ENCODE data around the gene E2F2. TPM values are rescaled to one million over a fixed set of nuclear protein-coding genes. Genes with fewer than 3 reads are reported as not detected.

The E2F2 gene
- total and polyA plus RNA-seq, 4 experiments from 2014 or later = 0.69 to 1.2 (median 1.1) TPM

DNA sequence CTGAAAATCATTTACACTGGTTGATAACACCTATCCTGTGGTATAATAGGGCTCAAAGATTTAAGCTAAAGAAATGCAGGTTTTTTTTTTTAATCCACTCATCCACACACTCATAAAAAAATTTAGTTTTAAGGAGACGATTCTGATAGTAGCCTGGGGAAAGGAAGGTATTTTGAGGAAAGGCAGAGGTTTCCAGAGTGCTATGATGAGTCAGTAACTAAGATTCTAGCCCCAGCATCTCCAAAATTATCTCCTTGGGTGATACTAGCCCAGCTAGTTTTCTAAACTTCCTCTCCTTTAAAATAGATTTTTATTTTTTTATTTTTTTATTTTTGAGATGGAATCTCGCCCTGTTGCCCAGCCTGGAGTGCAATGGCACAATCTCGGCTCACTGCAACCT, 67.7 kb downstream of the E2F2 start:
- Histone ChIP-seq H3K4me3 (ENCODE audit: low read length in 2 of 2) (no peak overlapping the region), H3K9me3 (ENCODE audit: control insufficient read depth in 1 of 2, low read length in 2 of 2) (no peaks in the 10 kb centered on the region), H3K27ac (ENCODE audit: low read depth, low read length) (no peak overlapping the region), H3K4me1 (ENCODE audit: insufficient read depth, low read length) (no peaks in the 10 kb centered on the region), H3K27me3 (ENCODE audit: insufficient read depth, low read length) (no peaks in the 10 kb centered on the region), H3K36me3 (ENCODE audit: insufficient read depth, low read length) (no peaks in the 10 kb centered on the region)
- H3K9me3 Mint-ChIP-seq = no peaks in the 10 kb centered on the region
- no peaks in the 10 kb centered on the region for H3K36me3 Mint-ChIP-seq
- POLR2A ChIA-PET (ENCODE audit: partially characterized antibody) = no interaction called here
- no peak for DNase-seq
- intact Hi-C loops (cut with micrococcal nuclease) = no loop called here
- peaks cover 7 to 20% of the 10 kb centered on the region in 2 donors for H3K27me3 Mint-ChIP-seq
- H3K4me3 Mint-ChIP-seq = no peak overlapping the region
- CTCF ChIA-PET (ENCODE audit: partially characterized antibody) = no interaction called here
- no peak overlapping the region for H3K27ac Mint-ChIP-seq
- H3K4me1 Mint-ChIP-seq = peaks cover 0 to 5% (median 1%) of the 10 kb centered on the region in 4 donors

DNA sequence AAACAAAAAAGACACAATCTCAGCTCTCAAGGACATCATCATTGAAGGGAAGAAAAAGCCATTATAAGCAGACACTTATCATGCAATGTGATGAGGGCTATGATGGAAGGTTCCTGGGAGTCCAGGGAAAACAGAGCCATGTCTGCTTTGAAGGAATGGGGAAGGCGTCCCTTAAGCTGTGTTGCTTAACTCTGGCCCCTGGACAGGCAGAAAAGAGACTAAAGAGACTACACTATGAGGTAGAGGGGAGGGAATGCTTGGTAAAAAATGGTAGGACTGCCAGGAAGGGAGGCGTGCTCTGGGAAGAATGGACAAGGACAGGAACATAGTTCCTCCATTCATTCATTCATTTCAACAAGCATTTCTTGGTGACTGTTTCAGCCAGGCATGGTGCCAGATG, 68.3 kb downstream of the E2F2 start:
- peaks cover 0 to 5% (median 1%) of the 10 kb centered on the region in 4 donors for H3K4me1 Mint-ChIP-seq
- Histone ChIP-seq H3K4me3 (ENCODE audit: low read length in 2 of 2) (no peak overlapping the region), H3K4me1 (ENCODE audit: insufficient read depth, low read length) (no peaks in the 10 kb centered on the region), H3K36me3 (ENCODE audit: insufficient read depth, low read length) (no peaks in the 10 kb centered on the region), H3K9me3 (ENCODE audit: control insufficient read depth in 1 of 2, low read length in 2 of 2) (no peaks in the 10 kb centered on the region), H3K27ac (ENCODE audit: low read depth, low read length) (no peak overlapping the region), H3K27me3 (ENCODE audit: insufficient read depth, low read length) (no peaks in the 10 kb centered on the region)
- no peak overlapping the region for H3K27ac Mint-ChIP-seq
- H3K36me3 Mint-ChIP-seq = no peaks in the 10 kb centered on the region
- POLR2A ChIA-PET (ENCODE audit: partially characterized antibody) = no interaction called here
- intact Hi-C loops (cut with micrococcal nuclease) = no loop called here
- no peaks in the 10 kb centered on the region for H3K9me3 Mint-ChIP-seq
- H3K27me3 Mint-ChIP-seq = peaks cover 8 to 20% of the 10 kb centered on the region in 2 donors
- no peak overlapping the region for H3K4me3 Mint-ChIP-seq
- DNase-seq = no peak
- CTCF ChIA-PET (ENCODE audit: partially characterized antibody) = no interaction called here

DNA sequence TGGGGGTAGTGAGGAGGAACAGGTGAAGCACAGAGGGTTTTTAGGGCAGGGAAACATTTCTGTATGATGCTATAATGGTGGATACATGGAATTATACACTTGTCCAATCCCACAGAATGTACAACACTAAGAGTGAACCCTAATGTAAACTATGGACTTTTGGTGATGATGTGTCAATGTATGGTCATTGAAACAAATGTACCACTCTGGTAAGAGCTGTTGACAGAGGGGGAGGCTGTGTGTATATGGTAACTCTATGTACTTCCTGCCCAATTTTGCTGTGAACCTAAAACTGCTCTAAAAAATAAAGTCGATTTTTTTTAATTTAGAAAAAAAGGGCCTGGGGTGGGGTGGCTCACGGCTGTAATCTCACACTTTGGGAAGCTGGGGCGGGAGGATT, 70.0 kb downstream of the E2F2 start:
- peaks cover 10 to 22% of the 10 kb centered on the region in 2 donors for H3K27me3 Mint-ChIP-seq
- intact Hi-C loops (cut with micrococcal nuclease) = no loop called here
- ChIA-PET POLR2A (ENCODE audit: partially characterized antibody) (no interaction called here), CTCF (ENCODE audit: partially characterized antibody) (no interaction called here)
- no peak overlapping the region for H3K27ac Mint-ChIP-seq
- Histone ChIP-seq H3K27me3 (ENCODE audit: insufficient read depth, low read length) (no peaks in the 10 kb centered on the region), H3K36me3 (ENCODE audit: insufficient read depth, low read length) (no peaks in the 10 kb centered on the region), H3K27ac (ENCODE audit: low read depth, low read length) (no peak overlapping the region), H3K4me1 (ENCODE audit: insufficient read depth, low read length) (no peaks in the 10 kb centered on the region), H3K4me3 (ENCODE audit: low read length in 2 of 2) (no peak overlapping the region), H3K9me3 (ENCODE audit: control insufficient read depth in 1 of 2, low read length in 2 of 2) (no peaks in the 10 kb centered on the region)
- no peaks in the 10 kb centered on the region for H3K9me3 Mint-ChIP-seq
- H3K36me3 Mint-ChIP-seq = no peaks in the 10 kb centered on the region
- no peak for DNase-seq
- no peak overlapping the region for H3K4me3 Mint-ChIP-seq
- H3K4me1 Mint-ChIP-seq = peaks cover 0 to 10% (median 5%) of the 10 kb centered on the region in 4 donors

DNA sequence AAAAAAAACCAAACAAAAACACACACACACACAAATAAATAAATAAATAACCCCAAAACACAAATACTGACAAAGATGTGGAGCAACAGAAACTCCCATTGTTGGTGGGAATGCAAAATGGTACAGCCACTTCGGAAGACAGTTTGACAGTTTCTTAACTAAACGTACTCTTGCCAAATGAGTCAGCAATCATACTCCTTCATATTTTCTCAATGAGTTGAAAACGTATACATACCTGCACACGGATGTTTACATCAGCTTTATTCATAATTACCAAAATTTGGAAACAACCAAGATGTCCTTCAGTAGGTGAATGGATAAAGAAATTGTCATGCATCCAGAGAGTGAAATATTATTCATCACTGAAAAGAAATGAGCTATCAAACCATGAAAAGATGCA, 70.5 kb downstream of the E2F2 start:
- POLR2A ChIA-PET (ENCODE audit: partially characterized antibody) = no interaction called here
- intact Hi-C loops (cut with micrococcal nuclease) = no loop called here

DNA sequence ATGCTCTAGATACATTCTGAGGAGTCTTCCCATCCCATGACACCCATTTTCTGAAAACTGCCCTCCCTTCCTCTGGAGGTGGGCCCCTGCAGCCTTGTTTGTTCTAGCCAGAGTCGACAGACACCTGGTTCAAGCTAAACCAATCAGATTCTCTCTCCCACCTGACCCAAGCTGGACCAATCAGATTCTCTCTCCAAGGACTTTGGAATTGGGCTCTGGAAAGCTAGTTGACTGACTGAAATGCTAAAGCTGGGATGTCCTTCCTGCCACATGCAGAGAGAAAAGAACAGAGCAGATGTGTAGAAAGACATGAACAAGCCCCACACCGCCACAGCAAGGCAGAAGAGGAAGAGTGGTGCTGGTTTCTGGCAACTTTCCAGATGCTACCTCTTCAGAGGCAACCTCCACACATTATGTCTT, 71.7 kb downstream of the E2F2 start:
- Mint-ChIP-seq H3K4me1 (peaks cover 0 to 10% (median 5%) of the 10 kb centered on the region in 4 donors), H3K27me3 (peaks cover 10 to 24% of the 10 kb centered on the region in 2 donors), H3K27ac (no peak overlapping the region), H3K36me3 (no peaks in the 10 kb centered on the region), H3K4me3 (no peak overlapping the region), H3K9me3 (no peaks in the 10 kb centered on the region)
- no peaks in the 10 kb centered on the region for H3K36me3 ChIP-seq (ENCODE audit: insufficient read depth, low read length)
- H3K4me1 ChIP-seq (ENCODE audit: insufficient read depth, low read length) = no peaks in the 10 kb centered on the region
- H3K27me3 ChIP-seq (ENCODE audit: insufficient read depth, low read length) = no peaks in the 10 kb centered on the region
- no peak overlapping the region for H3K27ac ChIP-seq (ENCODE audit: low read depth, low read length)
- POLR2A ChIA-PET (ENCODE audit: partially characterized antibody) = no interaction called here
- no peak for DNase-seq
- H3K9me3 ChIP-seq (ENCODE audit: control insufficient read depth in 1 of 2, low read length in 2 of 2) = no peaks in the 10 kb centered on the region
- intact Hi-C loops (cut with micrococcal nuclease) = no loop called here
- H3K4me3 ChIP-seq (ENCODE audit: low read length in 2 of 2) = no peak overlapping the region
- CTCF ChIA-PET (ENCODE audit: partially characterized antibody) = interaction anchor here (0.7 to 1.5 kb wide), 2 partner anchors 37 to 56 kb away, joined by 3 read pairs; no protein-coding TSS in a partner anchor

More for the DNA sequence above, 70.5 kb downstream of the E2F2 start:
- Mint-ChIP-seq H3K9me3 (no peaks in the 10 kb centered on the region), H3K36me3 (no peaks in the 10 kb centered on the region), H3K4me1 (peaks cover 0 to 10% (median 5%) of the 10 kb centered on the region in 4 donors), H3K4me3 (no peak overlapping the region), H3K27me3 (peaks cover 10 to 23% of the 10 kb centered on the region in 2 donors), H3K27ac (no peak overlapping the region)
- Histone ChIP-seq H3K27ac (ENCODE audit: low read depth, low read length) (no peak overlapping the region), H3K4me3 (ENCODE audit: low read length in 2 of 2) (no peak overlapping the region), H3K9me3 (ENCODE audit: control insufficient read depth in 1 of 2, low read length in 2 of 2) (no peaks in the 10 kb centered on the region), H3K27me3 (ENCODE audit: insufficient read depth, low read length) (no peaks in the 10 kb centered on the region), H3K36me3 (ENCODE audit: insufficient read depth, low read length) (no peaks in the 10 kb centered on the region), H3K4me1 (ENCODE audit: insufficient read depth, low read length) (no peaks in the 10 kb centered on the region)
- CTCF ChIA-PET (ENCODE audit: partially characterized antibody) = no interaction called here
- DNase-seq = no peak

Other genes with a start within 250 kb of the E2F2 start
- gene HNRNPR, start 186.9 kb downstream of the E2F2 start, total RNA-seq = 100 to 1,000 TPM; 115 to 124 TPM
- gene HNRNPR, start 186.9 kb downstream of the E2F2 start, polyA plus RNA-seq = 100 to 1,000 TPM; 181 to 194 TPM
- 10 to 100 TPM; 11.0 to 11.9 TPM for gene ZNF436, start 161.4 kb downstream of the E2F2 start, total RNA-seq
- gene ZNF436, start 161.4 kb downstream of the E2F2 start, polyA plus RNA-seq = 1 to 10 TPM; 1.7 to 3.5 TPM
- gene TCEA3, start 106.5 kb downstream of the E2F2 start, total RNA-seq = 10 to 100 TPM; 28.7 to 30.8 TPM
- 10 to 100 TPM; 22.7 to 28.0 TPM for gene TCEA3, start 106.5 kb downstream of the E2F2 start, polyA plus RNA-seq
- gene ASAP3, start 47.1 kb downstream of the E2F2 start, total RNA-seq = 1 to 10 TPM; 1.2 to 1.4 TPM
- gene ASAP3, start 47.1 kb downstream of the E2F2 start, polyA plus RNA-seq = 1 to 10 TPM in 1 of 2 donors, under 1 TPM in 1; 0.73 to 1.4 TPM
- 10 to 100 TPM; 89.6 to 98.0 TPM for gene ID3, start 28.3 kb upstream of the E2F2 start, total RNA-seq
- gene ID3, start 28.3 kb upstream of the E2F2 start, polyA plus RNA-seq = 10 to 100 TPM in 1 of 2 donors, 1 to 10 TPM in 1; 8.9 to 20.1 TPM
- 1,000 to 10,000 TPM; 1,919 to 2,088 TPM for gene RPL11, start 160.6 kb upstream of the E2F2 start, total RNA-seq
- gene RPL11, start 160.6 kb upstream of the E2F2 start, polyA plus RNA-seq = 1,000 to 10,000 TPM; 1,255 to 1,467 TPM
- 10 to 100 TPM; 28.3 to 31.7 TPM for gene ELOA, start 212.2 kb upstream of the E2F2 start, total RNA-seq
- gene ELOA, start 212.2 kb upstream of the E2F2 start, polyA plus RNA-seq = 10 to 100 TPM; 17.1 to 32.4 TPM
- gene PITHD1, start 247.2 kb upstream of the E2F2 start, total RNA-seq = 10 to 100 TPM; 78.3 to 82.1 TPM
- gene PITHD1, start 247.2 kb upstream of the E2F2 start, polyA plus RNA-seq = 10 to 100 TPM; 65.3 to 82.2 TPM

Data from CD4-positive, alpha-beta memory T cell (primary cell).